GM19395 (cell line): ENCODE data around the gene MRTFA.

ENCODE experiments used
- ATAC-seq: cut with Tn5 transposase; IDR thresholded peaks from one replicate; pipeline ENCODE4 v1.9.1; 2021; ENCODE audit warnings: mild to moderate bottlenecking, moderate library complexity; ENCODE audit not compliant: unreplicated experiment

Gene MRTFA

DNA sequence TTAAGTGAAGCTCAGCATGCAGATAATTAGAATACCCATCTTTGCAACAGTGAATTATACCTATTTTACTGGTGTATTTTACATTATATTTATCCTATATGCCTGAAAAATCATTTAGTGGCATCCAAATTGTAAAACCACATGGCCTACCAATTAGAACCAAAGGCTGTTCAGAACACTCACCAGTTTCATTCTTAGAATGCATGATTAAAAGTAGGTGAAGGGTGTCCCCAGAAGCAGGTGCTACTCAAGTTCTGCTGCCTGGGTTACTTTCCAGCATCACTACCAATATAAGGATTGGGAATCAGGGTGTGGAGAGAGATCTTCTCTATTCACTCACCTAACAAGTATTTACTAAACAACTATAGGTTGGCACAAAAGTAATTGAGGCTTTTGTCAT is 162.8 kb downstream of the MRTFA start:
- no peak for ATAC-seq

DNA sequence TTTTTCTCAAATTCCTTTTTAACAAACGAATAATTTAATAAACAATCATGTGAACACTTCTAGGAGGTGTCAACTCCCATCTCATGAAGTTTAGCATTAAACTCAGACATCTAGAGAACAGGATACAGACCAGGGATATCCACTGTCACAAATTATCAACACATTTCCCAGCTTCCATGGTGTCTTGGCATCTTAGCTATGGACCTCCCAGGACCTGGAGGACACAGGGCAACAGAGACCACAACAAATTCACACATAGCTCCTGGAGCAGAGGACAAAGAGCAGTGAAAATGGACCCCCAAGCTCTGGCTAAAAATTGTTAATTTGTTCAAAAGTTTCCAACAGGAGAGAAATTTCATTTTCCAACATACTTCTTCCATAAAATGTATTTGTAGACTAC is 163.9 kb downstream of the MRTFA start:
- ATAC-seq, result no peak

DNA sequence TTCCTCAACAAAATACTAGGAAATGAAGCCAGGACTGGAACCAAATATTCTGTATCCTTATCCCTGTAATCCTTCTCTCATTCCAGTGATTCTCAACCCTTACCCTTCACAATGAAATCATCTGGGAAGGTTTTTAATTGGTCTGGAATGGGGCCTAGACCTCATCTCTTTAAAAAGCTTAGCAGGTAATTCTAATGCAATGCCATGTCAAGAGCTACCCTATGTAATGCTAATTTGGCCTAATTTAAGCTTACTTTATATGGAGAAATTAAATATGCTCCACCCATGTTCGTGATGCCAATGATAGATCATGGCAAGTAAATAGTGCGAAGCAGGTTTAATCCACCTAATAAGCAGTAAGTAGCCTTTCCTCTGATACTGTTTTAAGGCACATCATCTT is 164.5 kb downstream of the MRTFA start:
- ATAC-seq, result no peak

- ATAC-seq, result no peak
Observed at GRCh38 chr22:40469181-40469580, 167.3 kb downstream of the MRTFA start.

DNA sequence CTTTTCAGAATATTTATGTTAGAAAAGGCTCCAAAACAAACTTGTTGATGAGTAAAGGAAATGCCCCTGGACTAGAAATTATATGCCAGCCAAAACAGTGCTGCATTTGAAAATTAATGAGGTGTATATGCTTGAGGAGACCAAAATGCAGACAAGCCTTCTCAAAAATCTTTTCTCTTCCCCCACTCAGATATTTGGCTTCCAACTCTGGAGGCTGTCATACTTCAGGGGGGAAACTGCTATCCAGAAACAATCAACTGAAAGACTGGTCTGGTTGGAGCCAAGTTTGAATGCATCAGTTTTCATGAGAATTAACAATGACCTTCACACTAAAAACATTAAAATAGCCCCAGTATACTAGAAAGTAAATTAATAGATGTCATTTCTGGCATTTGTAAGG is 167.9 kb downstream of the MRTFA start:
- no peak for ATAC-seq

- ATAC-seq, result no peak
Observed at GRCh38 chr22:40466976-40467375, 169.5 kb downstream of the MRTFA start.

DNA sequence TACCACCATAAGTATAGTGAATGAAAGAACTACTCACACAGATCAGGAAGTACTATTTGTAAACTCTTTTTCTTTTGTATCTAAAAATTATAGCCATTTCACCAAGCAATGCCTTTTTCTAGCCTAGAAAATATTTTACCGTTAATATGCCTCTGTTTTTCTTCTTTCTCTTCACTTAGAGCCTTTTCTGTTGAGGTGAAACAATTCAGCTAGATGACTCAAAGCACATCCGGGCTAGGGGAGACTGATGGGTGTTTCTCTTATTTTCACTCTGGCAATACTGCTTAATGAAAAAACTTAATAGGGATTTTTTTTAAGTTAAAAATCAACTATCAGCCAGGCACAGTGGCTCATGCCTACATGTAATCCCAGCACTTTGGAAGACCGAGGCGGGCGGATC is 172.8 kb downstream of the MRTFA start:
- ATAC-seq, result no peak

GRCh38 chr22:40463017-40463631 is 173.4 kb downstream of the MRTFA start:
- peak; percentile 72 for ATAC-seq

DNA sequence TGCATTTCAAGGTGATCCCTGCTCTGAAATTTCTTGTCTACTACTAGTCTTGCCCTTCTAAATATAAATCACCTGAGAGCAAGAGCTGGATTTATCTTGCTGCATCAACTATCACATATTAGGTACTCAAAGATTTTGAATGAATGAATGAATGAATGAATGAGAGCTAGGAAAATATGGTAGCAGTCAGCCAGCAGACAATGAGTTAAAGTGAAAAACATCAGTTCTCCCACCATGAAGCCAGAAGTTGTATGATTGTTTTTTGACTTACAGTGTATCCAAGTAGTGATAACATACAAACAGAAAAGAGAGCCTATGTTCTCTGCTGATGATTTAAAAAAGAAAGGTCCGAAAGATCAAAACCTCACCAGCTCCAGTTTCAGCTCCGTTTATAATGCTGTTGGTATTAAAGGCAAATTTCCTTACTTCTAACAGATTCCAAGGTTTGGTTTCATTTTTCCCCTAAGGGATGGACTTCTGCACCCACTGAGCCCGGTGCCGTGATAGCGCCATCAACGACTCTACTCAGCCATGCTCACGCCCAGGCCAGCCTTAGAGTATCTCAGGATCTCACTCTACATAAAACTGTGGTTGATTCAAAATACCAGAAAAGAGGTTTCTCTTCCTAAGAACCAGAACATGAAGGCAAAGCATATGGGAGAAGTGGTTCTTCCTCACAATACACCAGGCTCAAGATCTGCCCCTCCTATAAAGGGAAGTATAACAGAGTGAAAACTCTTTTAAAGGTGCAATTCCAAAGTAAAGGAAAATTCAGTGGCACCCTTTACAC is 174.1 kb downstream of the MRTFA start:
- ATAC-seq, result no peak

- ATAC-seq, result no peak
Observed at GRCh38 chr22:40453671-40454070, 182.8 kb downstream of the MRTFA start.

GRCh38 chr22:40452730-40453487 is 183.6 kb downstream of the MRTFA start:
- ATAC-seq, result no peak

DNA sequence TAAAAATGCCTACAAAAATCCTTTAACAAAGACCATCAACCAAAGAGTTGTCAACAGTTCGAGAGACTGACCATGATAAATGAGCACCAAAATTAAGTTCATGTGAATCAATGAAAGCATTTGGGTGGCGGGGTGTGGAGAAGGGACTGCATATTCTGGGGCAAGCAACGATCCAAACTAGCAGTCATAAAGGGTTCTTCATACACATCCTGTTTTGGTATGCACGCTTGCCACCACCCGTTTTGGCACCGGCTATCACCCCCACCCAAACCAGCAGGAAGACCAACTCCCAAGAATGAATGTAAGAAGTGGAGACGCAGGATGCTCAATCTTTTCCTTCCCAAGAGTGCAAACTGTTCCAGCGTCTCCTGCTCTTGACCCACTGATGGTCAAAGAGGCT is 185.3 kb downstream of the MRTFA start:
- no peak for ATAC-seq

GRCh38 chr22:40450616-40451015 is 185.9 kb downstream of the MRTFA start:
- ATAC-seq, result no peak

DNA sequence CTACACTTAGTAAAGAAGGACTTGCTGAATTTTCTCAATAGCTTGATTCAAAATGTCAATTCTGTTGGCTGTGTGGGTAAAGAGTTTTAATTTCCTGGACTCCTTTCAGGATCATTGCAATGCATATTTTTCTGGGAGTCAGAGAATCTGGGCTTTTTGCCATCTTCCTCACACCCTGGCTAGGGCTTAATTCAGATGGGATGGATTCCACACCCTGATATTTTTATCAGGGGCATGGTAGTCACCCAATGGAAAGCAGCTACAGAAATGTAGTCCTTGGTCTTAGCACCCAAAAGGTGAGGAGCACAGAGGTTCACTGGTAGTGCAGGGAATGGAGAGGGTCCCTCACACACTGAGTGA is 186.9 kb downstream of the MRTFA start:
- ATAC-seq, result no peak

- ATAC-seq, result no peak
Observed at GRCh38 chr22:40446203-40446602, 190.3 kb downstream of the MRTFA start.

- ATAC-seq, result no peak
Observed at GRCh38 chr22:40444178-40444831, 192.2 kb downstream of the MRTFA start.

DNA sequence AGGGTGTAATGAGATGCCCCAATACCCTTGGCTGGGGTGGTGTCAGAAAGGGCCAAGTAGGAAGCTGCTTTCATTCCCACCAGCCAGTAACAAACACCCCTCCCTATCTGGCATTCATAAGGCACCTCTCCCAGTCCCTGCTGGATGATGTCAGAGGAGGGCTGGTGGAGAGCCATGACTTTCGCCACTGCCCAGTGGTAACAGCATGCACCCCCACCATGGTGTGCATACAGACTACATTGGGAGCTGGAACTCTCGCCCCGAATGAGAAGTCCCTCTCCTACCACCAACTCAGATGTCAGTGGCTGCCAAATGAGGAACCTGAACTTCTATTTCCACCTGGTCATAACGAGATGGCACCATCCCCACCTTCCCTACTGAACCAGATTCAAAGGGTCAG is 192.8 kb downstream of the MRTFA start:
- ATAC-seq, result no peak

DNA sequence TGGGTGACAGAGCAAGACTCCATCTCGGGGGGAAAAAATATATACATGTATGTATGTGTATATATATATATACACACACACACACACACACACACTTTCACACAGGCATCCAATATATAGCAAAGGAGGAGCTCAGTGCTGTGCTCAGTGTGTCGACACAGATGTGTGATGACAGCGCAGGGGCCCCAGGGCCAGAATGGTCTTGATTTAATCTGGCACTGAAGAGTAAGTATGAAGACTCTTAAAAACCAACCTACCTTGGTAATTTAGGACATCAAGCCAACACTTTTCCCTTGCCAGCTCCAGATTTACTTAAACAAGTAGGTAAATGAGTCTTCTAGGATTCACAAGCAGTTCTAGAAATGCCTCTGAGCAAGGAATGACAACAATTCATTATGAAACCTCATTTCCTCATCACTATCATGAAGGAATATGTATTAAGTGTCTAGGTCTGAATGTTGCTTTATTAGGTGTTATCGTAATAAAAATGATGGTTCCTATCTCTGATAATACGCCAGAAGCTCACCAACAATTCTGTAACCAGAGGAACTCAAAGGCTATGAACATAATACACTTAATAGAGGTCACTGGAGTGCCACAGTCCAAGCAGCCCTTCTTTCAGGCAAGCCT is 194.6 kb downstream of the MRTFA start:
- ATAC-seq, result no peak

GRCh38 chr22:40436505-40437431 is 199.8 kb downstream of the MRTFA start:
- peak; percentile 74 for ATAC-seq

DNA sequence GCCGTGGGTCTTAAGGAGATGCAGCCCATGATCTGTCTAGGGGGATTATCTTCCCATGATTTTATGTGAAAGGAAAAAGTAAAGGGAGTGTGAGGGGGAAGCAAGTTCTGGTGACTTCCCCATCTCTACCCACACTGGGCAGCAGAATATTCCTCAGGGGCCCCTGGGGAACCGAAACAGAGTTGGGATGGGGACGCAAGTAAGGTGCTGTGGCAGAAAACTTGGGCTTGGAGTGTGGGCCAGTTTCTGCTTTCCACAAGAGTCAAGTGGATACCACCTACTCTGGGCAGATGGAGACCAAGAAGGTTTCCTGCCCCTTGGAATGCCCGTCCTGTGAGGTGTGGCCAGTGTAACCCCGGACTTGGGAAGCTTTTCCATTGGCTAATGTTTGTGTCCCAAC is 201.8 kb downstream of the MRTFA start:
- no peak for ATAC-seq
